HS-27A (cell line): ENCODE measurements around the gene RBPJ.
"Not testable (repeated sequence)": the region's sequence is repeated elsewhere in the genome, so short reads cannot be mapped to it uniquely, and the experiment has no call there.

Experiments
- DNase-seq: peaks from one replicate; pipeline ENCODE4 v3.0.0-alpha.2; 2012; ENCODE audit warnings: low read depth, missing footprints

Gene RBPJ

GRCh38 chr4:26375551-26375950 is 54.7 kb downstream of the RBPJ start:
- no peak for DNase-seq

- DNase-seq, result no peak
Observed at GRCh38 chr4:26377328-26378311, 56.8 kb downstream of the RBPJ start.

DNA sequence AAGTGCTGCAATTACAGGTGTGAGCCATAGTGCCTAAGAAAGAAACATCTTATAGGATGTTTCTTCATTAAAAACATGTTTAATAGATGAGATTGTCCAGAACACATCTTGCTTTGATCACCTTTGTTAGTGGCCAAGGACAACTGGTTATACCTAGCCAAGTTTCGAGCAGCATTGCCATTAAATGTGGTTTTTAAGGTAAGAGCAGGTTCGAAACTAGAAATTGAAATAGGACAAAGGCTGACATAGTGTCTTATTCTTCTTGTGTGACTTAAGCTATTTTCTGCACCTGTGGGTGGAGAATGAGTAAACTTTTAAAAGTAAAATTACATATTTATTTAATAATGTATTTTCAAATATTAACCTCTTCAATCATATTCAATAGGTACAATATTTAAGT is 59.0 kb downstream of the RBPJ start:
- DNase-seq, result no peak

GRCh38 chr4:26380740-26381139 is 59.9 kb downstream of the RBPJ start:
- no peak for DNase-seq

GRCh38 chr4:26384380-26385057 is 63.7 kb downstream of the RBPJ start:
- DNase-seq, result no peak

- no peak for DNase-seq
Observed at GRCh38 chr4:26385690-26386089, 64.9 kb downstream of the RBPJ start.

DNA sequence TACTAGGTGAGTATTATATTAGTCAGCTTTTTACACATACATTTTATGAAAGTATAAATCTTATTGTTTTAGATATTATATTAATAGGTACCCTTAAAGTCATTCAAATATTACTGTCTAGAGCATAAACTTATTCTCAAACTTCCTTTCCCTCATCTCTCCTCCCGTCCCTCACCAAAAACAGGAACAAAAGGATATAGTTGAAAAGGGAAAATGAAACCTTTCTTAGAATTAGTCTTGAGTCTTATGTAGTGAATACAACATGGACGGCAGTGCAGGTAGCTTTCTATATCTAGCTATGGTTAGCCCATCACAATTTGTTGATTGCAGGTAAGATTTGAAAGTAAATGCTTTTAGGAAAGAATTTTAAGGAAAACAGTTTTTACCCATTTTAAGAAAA is 65.6 kb downstream of the RBPJ start:
- DNase-seq, result no peak

DNA sequence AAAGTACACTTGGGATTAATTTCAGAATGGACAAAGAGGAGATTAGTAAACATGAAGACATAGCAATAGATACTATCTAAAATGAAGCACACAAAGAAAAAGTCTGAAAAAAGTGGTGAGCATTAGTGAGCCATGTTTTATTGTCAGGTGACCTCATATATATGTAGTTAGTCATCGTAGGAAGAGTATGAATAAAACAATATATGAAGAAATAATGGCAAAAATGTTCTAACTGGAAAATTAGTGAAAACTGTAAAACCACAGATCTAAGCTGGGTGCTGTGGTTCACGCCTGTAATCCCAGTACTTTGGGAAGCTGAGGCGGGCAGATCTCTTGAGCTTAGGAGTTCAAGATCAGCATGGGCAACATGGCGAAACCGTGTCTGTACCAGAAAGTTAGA is 67.9 kb downstream of the RBPJ start:
- no peak for DNase-seq

- DNase-seq, result no peak
Observed at GRCh38 chr4:26397086-26397485, 76.3 kb downstream of the RBPJ start.

DNA sequence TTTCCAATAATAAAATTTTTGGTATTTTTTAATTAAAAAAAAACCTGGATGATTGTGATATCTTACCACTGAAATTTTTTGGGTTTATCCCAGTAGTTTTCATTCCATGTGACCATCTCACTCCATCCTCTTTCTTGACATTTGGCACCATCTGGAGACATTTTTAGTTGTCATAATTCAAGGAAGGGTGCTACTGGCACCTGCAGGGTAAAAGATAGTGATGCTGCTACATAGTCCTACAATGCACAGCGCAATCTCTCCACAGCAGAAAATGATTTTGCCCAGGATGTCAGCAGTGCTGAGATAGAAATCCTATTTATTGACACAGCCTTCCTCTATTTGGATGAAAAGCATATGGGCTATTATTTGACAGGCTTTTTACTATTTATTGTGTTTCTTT is 79.3 kb downstream of the RBPJ start:
- DNase-seq, result no peak

- DNase-seq, result not testable (repeated sequence)
Observed at GRCh38 chr4:26402017-26402416, 81.2 kb downstream of the RBPJ start.

DNA sequence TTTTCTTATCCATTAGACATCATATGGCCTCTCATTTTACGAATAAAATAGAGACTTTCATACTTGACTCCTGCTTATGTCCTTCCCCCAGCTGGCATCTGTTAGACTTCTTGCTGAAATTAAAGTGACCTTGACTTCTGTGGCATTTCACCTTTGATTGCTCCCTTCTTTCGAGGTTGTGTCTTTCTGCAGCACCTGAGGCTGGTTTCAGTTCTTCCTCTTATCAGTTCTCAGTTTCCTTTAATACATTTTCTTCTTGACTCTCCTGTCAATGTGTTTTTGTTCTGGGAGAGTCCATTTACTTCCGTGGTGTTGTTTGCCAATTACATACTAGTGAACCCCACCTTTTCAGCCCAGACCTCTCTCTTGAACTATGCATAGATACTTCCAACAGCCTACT is 81.6 kb downstream of the RBPJ start:
- DNase-seq, result no peak

DNA sequence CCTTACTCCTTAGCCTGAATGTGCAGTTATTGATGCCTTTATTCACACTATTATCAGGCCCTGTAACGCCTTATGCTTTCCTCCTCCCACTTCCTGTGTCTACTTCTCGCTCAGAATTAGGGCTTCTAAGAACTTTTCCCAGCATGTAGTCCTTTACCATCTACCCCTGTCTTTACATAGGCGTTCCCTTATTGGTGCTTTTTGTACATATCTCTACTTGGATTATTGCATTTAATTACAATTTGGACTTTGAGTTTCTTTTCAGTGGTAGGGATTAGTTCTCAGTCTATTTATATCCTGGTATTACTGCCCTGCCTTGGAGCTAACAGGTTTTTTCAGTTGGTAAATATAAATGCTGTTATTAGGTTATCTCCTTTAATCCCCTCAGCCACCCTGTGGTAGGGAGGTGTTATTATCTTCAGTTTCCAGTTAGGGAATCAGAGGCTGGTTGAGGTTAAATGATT is 84.0 kb downstream of the RBPJ start:
- DNase-seq, result no peak

DNA sequence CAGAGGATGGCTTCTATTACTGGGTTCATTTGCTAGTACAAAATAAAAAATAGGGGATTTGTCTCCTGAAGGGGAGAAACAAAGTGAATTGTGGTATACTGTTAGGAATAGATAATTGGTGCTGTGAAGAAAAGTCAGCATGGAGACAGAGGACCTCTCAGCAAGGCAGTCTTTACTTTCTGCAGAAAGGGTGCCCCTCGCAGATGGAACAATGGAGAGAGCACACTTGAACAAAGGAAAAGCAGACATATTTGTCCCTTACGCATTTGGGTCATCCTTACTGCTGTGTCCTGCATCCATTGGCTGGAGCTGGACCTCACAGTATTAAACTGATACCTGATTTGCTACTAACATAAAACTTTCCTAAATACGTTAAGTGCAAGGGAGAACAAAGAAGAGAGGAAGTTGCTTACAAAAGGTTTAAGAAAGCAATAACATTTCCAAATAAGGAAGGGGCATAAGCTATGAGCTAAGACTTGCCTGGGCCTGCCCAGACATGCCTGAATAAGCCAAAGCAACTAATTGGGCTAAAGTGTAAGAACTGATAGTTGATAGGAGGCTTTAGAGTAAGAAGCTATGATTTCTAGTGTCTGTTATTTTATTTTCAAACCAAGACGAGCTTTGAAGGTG is 85.6 kb downstream of the RBPJ start:
- no peak for DNase-seq

DNA sequence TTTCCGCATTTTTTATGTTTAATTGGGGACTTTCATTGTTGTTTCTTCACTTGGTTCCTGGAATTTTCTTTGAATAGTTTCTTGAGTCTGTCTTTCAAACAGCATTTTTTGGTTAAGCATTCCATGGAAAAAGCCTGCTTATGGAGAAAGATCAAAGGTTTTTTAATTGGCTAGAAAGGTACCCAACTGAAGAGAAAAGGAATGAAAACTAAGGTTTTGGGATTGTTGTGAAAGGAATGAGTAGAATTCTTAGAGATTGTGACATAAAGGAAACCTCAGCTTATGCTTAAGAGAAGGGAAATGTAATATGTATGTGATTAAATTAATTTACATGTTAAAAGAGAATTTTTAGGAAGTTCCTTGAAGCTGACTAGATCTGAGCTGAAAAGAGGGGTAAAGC is 86.7 kb downstream of the RBPJ start:
- DNase-seq, result no peak

DNA sequence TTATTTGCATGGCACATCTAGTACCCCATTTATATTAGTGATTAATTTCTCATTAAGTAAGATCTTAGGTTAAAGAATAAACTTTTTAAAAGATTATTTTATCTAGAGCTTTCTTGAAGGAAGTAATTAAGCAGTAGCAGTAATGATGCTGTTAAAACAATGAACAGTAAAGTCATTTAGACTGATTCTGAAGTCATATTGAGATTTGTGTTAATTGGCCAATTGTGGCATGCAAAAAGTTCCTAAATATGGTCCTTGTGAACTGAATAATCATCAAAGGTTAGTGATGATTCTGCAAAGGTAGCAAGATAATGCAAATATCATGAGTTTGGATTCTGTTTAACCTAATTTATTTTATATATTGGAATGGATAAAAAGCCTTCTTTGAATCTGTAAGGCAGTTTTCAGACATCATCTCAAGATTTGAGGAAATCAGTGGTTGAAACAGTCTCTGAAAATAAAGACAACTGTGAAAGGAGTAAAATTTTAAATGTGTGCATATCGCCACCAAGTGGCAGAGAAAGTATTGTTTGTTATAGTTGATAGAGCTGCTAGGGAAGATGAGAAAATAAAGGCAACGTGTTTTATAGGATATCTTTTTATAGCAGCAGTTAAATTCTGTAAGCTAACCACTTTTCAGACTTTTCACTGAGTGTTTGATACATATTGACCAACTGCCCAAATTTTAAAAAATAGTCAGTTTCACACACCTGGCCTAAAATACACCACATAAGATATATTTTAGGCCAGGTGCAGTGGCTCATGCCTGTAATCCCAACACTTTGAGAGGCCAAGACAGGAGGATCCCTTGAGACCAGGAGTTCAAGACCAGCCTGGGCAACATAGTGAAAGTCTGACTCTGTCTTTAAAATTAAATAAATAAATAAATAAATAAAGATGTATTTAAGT is 89.8 kb downstream of the RBPJ start:
- DNase-seq, result peak; percentile 39

- DNase-seq, result no peak
Observed at GRCh38 chr4:26412381-26413372, 91.9 kb downstream of the RBPJ start.

- DNase-seq, result no peak
Observed at GRCh38 chr4:26413582-26413981, 92.8 kb downstream of the RBPJ start.

- DNase-seq, result no peak
Observed at GRCh38 chr4:26418107-26418506, 97.3 kb downstream of the RBPJ start.

GRCh38 chr4:26418850-26419249 is 98.0 kb downstream of the RBPJ start:
- DNase-seq, result no peak
